GM21390 (cell line): ENCODE measurements around the gene CEP63.

Experiments used
- ATAC-seq: cut with Tn5 transposase; IDR thresholded peaks from one replicate; pipeline ENCODE4 v1.9.1; 2021; ENCODE audit not compliant: unreplicated experiment

The CEP63 gene

DNA sequence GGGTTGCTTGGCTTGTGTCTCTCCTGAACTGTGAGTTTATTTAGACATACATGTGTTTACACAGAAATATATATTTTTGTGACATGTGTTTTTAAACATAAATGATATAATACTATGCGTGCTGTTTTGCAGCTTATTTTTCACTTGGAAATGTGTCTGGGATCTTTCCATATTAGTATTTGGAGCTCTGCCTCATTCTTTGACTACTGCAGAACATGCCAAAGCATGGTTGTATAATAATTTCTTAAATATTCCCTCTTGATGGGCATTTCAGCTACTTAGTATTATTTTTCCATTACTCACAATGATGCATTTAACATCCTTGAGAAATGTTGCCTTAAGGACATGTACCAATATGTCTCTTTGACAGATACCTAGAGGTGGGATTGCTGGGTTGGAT is 19.5 kb upstream of the CEP63 start:
- no peak for ATAC-seq

DNA sequence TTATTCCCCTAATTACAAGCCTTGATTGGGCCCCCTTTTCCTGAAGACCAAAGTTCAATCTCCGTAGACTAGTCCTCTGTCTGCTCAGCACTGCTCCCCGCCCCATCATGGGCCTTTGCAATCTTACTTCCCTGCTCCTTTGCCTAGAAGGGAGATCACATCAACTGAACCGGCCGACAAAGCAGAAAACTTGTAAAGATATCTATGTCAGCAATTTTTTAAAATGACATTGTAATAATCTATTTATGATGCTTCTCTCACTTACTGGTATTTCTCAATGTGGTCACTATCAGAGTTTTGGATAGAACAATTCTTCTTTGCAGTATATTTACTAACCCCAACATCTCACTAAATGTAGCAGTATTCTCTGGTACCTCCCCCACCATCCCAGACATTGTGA is 17.3 kb upstream of the CEP63 start:
- ATAC-seq: no peak

DNA sequence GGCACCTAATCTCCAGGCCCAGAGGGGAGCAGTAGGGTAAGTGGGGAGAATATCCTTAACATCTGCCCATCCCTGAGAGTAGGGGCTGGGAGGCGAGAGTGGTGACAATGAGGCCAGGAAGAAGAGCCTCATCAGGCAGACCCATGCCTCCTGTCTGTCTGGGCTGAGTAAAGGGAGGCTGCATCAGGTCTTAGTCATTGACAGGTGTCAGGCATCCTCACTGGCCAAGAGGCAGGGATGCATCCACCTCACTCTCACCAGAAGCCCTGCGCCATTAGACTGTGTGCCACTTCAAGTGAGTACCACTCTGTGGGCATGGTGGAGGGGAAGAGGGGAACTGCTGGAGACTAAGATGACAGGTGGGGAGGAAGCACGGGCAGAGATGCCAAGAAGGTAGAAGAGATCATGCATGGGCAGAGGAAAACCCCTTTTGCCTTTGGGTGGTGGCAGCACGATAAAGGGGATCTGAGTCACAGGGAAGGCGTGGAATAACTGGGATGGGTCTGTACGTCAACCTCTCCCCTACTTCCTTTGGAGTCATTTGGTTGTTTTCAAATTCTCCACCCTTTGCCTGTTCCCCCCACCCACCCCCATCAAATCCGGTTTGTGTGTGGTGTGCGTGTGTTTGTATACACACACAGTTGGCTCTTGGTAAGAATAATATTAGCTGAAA is 14.2 kb upstream of the CEP63 start:
- ATAC-seq: no peak

DNA sequence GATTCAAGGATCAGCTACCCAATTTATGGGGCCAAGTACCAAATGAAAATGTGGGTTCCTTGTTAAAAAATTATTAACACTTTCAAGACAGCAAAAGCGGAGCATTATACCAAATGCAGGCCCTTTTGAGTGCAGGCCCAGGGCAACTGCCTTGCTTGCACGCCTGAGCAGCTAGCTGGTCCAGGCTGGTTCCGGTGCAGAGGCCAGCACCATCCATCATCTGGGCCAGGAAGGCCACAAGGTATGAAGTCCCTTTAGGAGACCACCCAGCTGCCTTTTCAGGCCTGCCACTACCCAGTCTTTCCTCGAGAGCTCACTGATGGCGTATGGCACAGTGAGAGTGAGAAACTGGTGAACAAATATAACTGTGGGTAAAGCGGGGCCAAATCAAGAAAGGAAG is 13.0 kb upstream of the CEP63 start:
- no peak for ATAC-seq

DNA sequence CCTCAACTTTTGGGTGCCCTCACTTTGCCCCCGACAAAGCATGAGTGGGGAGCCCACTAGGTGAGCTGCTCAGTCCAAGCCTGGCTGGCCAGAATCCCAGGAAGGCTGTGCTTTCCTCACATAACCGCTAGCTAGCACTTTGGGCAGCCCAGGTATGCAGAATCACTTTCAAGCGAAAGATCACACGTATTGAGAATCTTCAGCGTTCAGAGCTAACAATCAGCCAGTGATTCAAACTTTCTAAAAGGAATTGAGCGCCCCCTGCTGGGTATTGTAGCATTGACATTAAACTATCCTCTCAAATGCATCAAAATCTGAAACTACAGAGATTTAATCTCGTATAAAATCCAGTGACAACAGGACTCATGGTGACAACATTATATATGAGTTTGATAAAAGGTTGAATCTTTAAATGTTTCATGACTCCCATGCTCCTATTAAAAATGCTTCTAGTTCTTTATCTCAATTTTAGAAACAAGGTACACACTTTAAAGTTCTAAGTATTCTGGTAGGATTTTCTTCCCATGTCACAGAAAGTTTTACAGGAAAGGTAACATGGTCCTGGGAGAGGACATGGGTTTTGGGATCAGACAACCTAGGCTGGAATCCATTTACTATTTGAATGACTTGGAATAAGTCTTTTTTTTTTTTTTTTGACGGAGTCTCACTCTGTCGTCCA is 11.8 kb upstream of the CEP63 start:
- peak; percentile 58 for ATAC-seq

DNA sequence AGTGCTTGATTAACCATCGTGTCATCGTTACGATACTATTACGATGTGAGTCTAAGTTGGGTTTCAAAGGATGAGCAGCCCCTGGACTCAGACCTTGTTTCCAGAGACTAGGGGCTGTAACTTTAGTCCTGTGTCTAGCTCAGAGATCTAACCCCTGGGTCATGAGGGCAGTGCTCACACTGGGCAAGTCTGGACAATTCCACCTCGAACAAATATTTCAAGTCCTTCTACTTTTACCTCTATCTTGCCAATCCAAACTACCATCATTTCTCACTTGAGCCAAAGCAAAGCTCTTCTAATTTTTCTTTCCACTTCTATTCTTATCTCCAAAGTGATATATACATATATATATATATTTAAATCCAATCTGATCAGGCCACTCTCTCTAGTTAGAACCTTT is 10.9 kb upstream of the CEP63 start:
- ATAC-seq: no peak

DNA sequence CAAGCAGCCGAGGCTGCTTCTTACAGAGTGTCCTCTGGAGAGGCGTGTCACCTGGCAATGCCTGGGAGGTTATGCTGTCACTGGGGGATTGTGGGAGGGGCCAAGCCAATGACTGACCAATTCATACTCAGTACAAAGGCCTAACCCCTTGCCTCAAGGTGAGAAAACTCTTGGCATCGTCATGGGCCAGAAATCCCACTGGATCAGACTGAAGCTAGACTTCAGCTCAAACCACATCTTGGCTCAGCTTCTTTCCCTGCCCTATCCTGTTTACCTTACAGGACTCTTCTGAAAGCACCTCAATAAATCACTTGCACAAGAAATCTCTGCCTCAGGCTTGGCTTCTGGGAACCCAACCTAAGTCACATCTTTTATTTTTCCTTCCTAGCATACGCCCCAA is 9.6 kb upstream of the CEP63 start:
- ATAC-seq: no peak

DNA sequence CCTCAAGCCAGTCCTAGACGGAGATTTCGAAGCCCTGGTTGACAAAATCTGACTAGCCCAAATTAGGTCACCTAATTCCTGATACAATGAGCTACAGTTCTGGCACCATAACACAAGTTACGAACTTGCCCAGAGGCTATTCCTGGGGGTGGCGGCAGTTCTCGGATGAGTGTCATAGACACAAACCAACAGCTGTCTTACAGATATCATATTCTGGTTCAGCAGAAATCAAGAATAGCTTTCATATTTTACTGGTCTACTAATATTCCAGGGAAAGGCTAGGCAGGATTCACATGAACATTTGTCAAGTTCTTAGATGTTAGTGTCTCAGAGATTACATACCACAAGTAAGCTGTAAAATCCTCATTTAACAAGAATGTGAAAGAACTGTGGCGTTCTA is 8.9 kb upstream of the CEP63 start:
- ATAC-seq: no peak

DNA sequence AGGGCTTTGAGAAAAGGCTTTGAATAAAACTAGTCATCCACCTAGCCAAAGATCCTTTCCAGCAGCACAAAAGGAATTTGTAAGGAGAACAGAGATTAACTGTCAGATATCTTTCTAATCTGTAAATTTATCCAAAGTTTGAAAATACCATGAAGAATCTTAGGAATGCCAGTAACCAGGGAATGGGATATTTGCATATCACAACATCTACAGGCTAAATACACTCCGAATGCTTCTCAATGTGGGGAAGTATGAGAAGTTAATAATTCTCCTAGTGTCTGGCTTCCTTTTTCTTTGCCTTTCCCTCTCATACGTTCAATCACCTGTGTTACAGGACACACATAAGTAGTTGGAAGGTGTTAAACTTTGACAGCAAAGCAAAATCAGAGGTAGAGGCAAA is 7.9 kb upstream of the CEP63 start:
- no peak for ATAC-seq

DNA sequence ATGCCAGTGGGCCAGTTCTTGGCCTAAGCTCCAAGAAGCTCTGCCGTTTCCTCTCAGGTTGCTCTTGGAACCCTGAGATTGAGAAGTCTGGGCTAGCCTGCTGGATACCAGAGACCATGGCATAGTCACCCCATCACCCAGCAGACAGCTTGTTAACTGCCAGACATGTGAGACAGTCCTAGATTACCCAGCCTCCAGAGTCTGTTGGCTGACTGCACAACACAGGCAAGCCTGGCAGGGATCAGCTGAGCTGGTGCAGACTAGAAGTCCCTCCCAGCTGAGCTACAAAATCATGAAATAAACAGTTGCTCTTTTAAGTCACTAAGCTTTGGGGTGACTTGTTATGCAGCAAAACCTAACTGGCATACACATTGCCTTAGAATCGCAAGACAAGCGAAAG is 5.3 kb upstream of the CEP63 start:
- ATAC-seq: no peak

DNA sequence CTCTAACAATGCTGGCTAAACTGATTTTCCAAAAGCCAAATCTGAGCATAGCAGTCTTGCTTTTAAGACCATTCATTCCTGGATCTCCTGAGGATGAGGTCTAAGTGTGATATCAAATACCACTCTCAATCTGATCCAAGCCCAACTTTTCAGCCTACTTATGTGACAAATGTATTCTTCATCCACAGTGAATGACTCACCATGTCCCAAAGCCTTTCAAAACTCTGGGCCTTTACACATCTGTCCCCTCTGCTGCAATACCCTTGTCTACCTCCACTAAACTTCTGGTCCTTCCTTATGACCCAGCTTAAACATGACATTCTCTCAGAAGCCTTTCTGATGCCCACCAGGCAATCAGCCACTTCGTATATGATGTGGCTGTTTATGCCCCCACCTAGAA is 4.7 kb upstream of the CEP63 start:
- ATAC-seq: no peak

DNA sequence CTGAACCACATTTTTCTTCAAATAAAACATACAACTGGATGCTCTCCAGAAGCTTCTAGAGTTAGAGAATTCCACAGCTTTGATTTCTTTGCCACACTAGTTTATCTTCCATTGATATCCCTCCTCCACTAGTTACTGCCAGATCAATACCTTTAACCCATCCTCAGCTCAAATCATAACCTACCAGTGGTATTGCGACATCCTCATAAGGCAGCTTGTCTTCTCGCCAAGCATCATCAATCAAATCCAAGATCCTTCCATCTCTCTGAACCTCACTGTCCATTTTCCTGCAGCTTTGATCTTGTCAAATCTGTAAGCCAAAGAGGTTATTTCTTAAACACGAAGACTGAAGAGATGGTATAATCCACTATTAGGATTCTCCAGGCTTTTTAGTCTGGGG is 3.2 kb upstream of the CEP63 start:
- ATAC-seq: no peak

DNA sequence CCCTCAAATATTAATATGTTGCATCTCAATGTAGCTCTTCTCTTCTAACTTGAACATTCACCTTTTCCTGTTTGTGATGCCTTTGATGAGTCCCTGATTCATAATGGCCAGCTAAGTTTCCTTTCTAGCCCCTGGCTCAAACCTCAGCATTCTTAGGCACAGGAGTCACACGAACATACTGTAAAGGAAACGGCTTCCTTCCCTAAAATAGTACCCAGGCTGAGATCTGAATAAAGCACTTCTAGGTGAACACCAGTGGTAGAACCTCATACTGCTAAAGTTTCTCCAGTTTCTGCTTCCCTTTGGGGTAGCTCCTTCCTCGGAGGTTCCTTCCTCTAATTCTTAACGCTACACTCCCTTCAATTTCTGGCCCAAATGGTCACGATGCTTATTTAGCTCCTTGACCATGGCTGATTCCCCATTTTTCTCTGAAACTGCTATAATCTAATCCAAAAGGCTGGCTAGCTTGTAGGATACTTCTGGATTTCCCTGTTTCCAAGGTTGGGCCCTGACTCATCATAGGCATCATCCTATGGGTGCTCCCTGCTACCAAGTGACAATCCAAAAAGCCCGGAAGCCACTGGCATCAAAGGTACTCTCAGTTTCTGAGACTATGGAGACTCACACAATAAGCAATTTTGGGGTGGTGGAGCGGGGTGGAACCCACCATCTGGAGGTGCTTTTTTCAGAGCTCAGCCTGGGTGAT is 2.5 kb upstream of the CEP63 start:
- ATAC-seq: no peak

DNA sequence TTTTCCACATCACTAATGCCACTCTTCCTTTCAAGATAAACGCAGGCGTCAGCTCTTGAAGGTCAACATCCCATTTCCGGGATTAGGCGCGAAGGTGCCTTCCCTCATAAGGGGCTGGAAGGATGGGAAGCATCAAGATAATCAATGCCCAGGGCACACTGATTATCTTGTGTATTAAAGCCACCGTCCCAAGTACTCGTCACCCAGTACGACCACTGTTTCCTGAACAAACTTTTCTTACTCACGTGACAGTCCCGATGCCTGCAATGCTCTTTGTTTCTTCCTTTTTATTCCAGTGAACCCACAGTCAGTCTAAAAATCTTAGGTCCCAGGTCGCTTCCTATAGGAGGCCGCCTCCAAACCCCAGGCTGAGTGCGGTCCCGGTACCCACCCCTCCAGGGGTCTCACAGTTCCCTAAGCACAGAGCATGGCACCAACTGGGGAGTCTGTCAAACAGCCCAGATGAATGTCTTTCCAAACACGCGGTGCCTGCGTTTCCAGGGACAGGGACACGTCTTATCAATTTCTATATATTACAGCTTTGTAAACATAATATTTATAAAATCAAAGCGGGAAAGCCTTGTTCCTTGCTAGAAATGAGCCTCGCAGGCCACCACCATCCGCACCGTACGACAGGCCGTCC is 661 bp upstream of the CEP63 start:
- peak; percentile 14 for ATAC-seq

DNA sequence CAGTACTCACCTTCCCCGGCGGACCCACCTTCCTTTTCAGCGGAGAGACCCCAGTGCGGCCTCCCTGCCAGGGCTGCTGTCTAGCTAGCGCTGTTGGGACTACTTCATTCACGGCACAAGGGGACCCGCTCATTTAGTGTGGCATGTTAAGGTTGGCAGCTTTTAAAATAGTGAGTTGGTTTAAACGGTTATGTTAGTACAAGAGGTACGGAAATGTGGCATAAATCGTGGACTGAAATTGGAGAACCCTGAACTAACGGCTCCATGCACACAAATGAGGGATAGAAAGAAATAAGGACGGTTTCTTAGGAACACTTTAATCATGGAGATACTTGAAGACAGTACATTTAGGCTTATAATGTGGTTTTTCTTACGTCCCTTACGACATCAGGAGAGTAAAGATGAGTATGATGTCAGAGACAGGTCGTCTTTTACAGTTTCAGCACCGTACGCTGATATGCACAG is 752 bp downstream of the CEP63 start:
- ATAC-seq: peak; percentile 9

DNA sequence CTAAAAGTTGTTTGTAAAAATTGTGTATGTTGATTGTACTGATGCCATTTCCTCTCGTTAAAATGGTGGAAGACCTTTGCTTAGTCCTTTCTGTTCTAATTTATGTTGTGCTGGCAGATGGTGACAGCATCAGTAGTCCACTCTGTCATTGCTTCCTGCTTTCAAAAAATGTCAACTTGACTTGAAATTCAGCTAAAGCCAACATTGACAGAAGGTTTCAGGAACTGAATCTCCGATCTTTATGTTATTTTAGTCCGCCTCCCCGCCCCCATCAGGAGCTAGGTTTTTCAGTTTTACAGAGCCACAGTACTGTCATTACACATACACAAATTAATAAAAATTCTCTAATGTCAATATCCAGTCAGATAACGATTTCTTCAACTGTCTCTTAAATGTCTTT is 1.5 kb downstream of the CEP63 start:
- peak; percentile 25 for ATAC-seq

DNA sequence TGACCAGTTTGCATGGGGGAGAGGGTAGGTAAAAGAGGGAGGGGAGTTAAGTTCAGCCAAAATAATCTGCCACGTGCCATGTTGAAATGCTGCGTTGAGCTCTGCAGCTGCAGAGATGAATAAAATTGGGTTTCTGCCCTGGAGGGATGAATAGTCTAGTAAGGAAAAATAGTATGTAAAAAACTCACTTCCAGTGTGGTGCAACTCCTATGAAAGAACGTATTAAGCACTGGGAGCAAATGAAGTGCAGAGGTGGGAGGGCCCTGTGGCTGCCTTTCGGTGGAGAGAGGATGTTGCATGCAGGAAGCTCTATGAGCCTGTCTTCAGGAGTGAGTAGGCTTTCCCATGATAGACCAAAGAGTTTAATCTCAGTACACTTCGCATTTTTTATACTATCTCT is 8.6 kb downstream of the CEP63 start:
- ATAC-seq: no peak

DNA sequence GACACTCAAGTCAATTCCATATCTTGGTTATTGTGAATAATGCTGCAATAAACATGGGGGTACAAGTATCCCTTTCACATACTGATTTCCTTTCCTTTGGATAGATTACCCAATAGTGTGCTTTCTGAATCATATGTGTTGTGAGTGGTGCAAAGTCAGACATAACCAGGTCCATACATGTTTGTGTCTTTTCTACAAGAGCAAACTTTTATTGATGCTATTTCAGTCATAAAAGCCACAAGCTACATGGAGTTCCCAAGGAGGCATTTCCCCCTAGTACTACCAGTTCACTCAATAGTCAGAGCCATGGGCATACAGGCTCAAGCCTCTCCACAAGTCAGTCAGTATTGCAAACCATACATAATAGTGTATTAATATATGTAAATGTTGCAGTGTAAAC is 10.1 kb downstream of the CEP63 start:
- ATAC-seq: no peak

DNA sequence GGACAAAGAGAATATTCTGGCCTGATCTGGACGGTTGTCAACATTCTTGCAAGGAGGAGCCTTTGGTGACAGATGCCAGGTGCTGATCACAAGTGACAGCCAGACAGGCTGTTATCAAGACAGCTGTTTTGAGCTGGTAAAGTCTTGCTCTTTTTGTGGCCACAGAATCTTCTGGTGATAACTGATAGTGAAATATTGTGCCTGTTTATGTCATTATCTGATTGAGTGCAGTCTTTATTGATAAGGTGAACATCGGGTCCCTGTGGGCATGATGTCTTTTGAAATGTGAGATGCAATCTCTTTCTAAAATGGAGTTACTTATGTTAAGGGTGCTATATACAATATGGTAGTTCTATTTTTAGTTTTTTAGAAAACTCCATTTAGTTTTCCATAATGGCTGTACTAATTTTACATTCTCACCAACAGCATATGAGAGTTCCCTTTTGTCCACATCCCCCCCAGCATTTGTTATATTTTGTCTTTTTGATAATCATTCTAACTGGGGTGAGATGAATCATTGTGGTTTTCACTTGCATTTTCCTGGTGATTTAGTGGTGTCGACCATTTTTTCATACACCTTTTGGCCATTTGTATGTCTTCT is 10.7 kb downstream of the CEP63 start:
- ATAC-seq: no peak

DNA sequence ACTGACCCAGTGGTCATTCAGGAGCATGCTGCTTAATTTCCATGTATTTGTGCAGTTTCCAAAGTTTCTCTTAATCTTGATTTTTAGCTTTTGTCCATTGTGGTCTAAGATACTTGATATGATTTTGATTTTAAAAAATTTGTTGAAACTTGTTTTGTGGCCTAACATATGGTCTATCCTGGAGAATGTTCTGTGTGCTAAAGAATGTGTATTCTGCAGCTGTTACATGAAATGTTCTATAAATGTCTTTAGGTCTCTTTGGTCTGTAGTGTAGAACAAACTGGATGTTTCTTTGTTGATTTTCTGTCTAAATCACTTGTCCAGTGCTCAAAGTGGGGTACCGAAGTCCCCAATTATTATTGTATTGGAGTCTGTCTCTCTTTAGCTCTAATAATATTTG is 17.4 kb downstream of the CEP63 start:
- ATAC-seq: no peak

DNA sequence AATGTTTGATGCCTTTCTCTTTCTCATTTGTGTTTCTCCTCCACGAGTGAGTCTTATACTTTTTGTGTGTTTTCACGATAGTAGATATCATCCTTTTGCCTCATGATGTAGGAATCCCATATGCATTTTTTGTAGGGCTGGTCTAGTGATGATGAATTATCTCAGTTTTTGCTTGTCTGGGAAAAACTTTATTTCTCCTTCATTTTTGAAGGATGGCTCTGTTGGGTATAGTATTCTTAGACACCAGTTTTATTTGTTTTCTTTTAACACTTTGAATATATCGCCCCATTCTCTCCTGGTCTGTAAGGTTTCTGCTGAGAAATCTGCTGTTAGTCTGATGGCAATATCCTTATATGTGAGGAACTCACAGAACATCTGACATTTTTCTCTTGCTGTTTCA is 18.3 kb downstream of the CEP63 start:
- ATAC-seq: no peak
